Sigmoid colon (tissue), 7 donors: ENCODE data around the gene CCN2. TPM values are rescaled to one million over a fixed set of nuclear protein-coding genes. Genes with fewer than 3 reads are reported as not detected.
A peak's percentile ranks its signal among the peaks of the same experiment; 100 is the strongest.

Experiments used
- DNase-seq: peaks from one replicate; pipeline ENCODE4 v3.0.0-alpha.2; 2019
- H3K27ac ChIP-seq, 4 donors: fragments of 200-600 bp; sonication (generic); one replicate each; pipeline ENCODE4 v1.5.1; 2016 to 2019; ENCODE audit warnings: mild to moderate bottlenecking in 1 of 4
- H3K27me3 ChIP-seq, 3 donors: fragments of 200-600 bp; sonication (generic); one replicate each; pipeline ENCODE4 v1.5.1; 2019; ENCODE audit warnings: mild to moderate bottlenecking in 1 of 3
- H3K36me3 ChIP-seq, 4 donors: fragments of 200-600 bp; sonication (generic); one replicate each; pipeline ENCODE4 v1.5.1; 2016 to 2019
- H3K4me1 ChIP-seq, 4 donors: fragments of 200-600 bp; sonication (generic); one replicate each; pipeline ENCODE4 v1.5.1; 2017 to 2019
- H3K4me3 ChIP-seq, 4 donors: fragments of 200-600 bp; sonication (generic); one replicate each; pipeline ENCODE4 v1.5.1; 2017 to 2019; ENCODE audit warnings: mild to moderate bottlenecking in 2 of 4, moderate library complexity in 1 of 4
- H3K9me3 ChIP-seq, 4 donors: fragments of 200-600 bp in 3 of 4; sonication (generic) in 3 of 4; one replicate each; pipeline versions ENCODE4 v1.5.1 to v1.6.1; 2013 to 2019
- EP300 ChIP-seq, 4 donors: sonication (generic); formaldehyde crosslinking; IDR thresholded peaks; one replicate each; pipeline ENCODE4 v1.6.1; 2017; ENCODE audit warnings: antibody characterized with exemption in 4 of 4
- POLR2A ChIP-seq, 2 donors: fragments of 450-650 bp; IDR thresholded peaks; one replicate each; pipeline ENCODE4 v1.6.1; 2016; ENCODE audit warnings: antibody characterized with exemption in 2 of 2, mild to moderate bottlenecking in 2 of 2, moderate library complexity in 2 of 2
- POLR2AphosphoS5 ChIP-seq, 4 donors: sonication (generic); formaldehyde crosslinking; IDR thresholded peaks; one replicate each; pipeline ENCODE4 v1.6.1; 2017; ENCODE audit warnings: antibody characterized with exemption in 4 of 4
- WGBS, 2 donors: extraction: QIAGEN DNeasy Blood & Tissue Kit; methylation state at CpG; one replicate each; pipeline ENCODE4 v1.1.7; 2013; 5-methylcytosine and 5-hydroxymethylcytosine counted together
- intact Hi-C: fragments of 100-400 bp; cut with DNase I; formaldehyde crosslinking; loops from one replicate; pipeline ENCODE4 v1.15.1; 2023
- polyA plus RNA-seq, 3 donors: library from polyadenylated mRNA; stranded (reverse); fragments of 200-250 nt; gene quantifications; one replicate each; pipeline ENCODE4 v1.2.3, GENCODE V29; 2013
- total RNA-seq, 4 donors: library from RNA; depleted of rRNA; stranded (reverse); fragments of >200 nt; gene quantifications; one replicate each; pipeline ENCODE4 v1.1.0, GENCODE V29; 2016
- TF ChIP-seq, protein P1 (sequence below), 4 experiments: fragments of 450-650 bp in 3 of 4; fragments of 200-600 bp in 1 of 4; IDR thresholded peaks; one replicate each; pipeline ENCODE4 v1.5.1; 2016 to 2019; ENCODE audit warnings: antibody characterized with exemption in 4 of 4, mild to moderate bottlenecking in 3 of 4, moderate library complexity in 2 of 4
- donor health status: healthy with polysubstance abuse.
- donor health status: Bipolar disorder and iron deficiency.
- donor health status: healthy.

CCN2 gene
- total and polyA plus RNA-seq, 7 donors: 7.4 to 179 (median 43.5) TPM

DNA sequence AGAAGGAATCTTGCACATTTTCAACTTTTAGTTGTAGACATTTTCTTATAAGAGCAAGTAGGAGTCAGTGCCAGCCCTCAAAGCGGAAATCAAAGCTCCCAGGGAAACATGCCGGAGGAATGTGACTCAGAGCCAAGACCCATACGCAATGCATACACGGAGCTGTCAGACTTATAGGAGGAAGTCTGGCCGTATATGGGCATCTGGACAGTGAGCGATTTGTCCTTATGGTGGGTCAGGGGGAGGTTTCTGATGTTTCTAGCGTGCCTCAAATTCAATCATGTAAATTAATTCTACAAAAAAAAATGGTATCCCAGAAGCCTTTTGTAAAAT is 3.6 kb upstream of the CCN2 start:
- Histone ChIP-seq H3K27ac (peak overlapping the region; percentile 31 to 94 (median 58)), H3K9me3 (no peaks in the 10 kb centered on the region), H3K4me1 (peaks cover 0 to 38% (median 28%) of the 10 kb centered on the region in 4 donors), H3K27me3 (no peaks in the 10 kb centered on the region), H3K36me3 (no peaks in the 10 kb centered on the region), H3K4me3 (peak overlapping the region in 3 of 4 donors; percentile 13 to 24 (median 19))
- TF ChIP-seq POLR2AphosphoS5 (IDR thresholded peaks at IDR 0.05) (peak in 3 of 4 donors; percentile 58 to 65 (median 64)), EP300 (IDR thresholded peaks at IDR 0.05) (peak in 1 of 4 donors; percentile 26), POLR2A (IDR thresholded peaks at IDR 0.05) (no peak)
- TF ChIP-seq, protein P1, sequence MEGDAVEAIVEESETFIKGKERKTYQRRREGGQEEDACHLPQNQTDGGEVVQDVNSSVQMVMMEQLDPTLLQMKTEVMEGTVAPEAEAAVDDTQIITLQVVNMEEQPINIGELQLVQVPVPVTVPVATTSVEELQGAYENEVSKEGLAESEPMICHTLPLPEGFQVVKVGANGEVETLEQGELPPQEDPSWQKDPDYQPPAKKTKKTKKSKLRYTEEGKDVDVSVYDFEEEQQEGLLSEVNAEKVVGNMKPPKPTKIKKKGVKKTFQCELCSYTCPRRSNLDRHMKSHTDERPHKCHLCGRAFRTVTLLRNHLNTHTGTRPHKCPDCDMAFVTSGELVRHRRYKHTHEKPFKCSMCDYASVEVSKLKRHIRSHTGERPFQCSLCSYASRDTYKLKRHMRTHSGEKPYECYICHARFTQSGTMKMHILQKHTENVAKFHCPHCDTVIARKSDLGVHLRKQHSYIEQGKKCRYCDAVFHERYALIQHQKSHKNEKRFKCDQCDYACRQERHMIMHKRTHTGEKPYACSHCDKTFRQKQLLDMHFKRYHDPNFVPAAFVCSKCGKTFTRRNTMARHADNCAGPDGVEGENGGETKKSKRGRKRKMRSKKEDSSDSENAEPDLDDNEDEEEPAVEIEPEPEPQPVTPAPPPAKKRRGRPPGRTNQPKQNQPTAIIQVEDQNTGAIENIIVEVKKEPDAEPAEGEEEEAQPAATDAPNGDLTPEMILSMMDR (IDR thresholded peaks at IDR 0.05): no peak
- WGBS, 2 donors: 18 to 56% methylated on average over 7 of the region's 7 CpGs
- DNase-seq: peak; percentile 79
- intact Hi-C loops: loop anchor here (5.0 kb wide), 1 partner anchor 68 kb away; no protein-coding TSS in a partner anchor

DNA sequence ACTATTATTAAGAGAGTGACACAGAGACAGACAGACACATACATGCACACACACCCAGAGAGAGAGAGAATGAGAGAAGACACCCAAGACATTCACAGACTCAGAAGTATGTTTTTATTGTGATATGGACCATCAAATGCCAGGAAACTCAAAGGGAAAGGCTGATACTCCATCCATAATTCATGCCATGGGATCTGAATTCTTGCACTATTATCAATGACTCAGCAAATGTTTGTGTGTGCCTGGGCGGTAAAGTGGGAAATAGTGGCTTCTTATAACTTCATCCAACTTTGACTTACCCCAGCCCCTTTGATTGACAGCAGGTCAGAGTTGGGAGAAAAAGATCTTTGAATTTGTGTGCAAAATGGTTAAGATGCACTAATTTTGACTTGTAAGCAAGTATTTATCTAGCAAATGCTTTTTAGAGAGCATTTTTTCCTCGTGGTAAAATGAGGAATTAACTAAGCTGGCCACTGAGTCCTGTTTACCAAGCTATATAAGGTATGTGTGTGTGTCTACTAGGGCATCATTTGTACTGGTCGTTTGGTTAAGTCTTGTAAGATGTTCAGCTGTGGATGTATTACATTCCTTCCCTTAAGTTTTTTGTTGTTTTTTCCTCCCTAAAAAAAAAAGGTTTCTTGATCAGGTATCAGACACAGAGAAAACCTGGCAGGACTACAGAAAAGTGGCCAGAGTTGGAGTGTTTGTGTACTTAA is 3.0 kb upstream of the CCN2 start:
- Histone ChIP-seq H3K4me1 (peaks cover 0 to 43% (median 28%) of the 10 kb centered on the region in 4 donors), H3K27me3 (no peaks in the 10 kb centered on the region), H3K27ac (peak overlapping the region; percentile 31 to 94 (median 58)), H3K36me3 (no peaks in the 10 kb centered on the region), H3K9me3 (no peaks in the 10 kb centered on the region), H3K4me3 (peak overlapping the region in 3 of 4 donors; percentile 13 to 24 (median 19))
- TF ChIP-seq EP300 (IDR thresholded peaks at IDR 0.05) (no peak), POLR2AphosphoS5 (IDR thresholded peaks at IDR 0.05) (no peak), POLR2A (IDR thresholded peaks at IDR 0.05) (no peak)
- TF ChIP-seq, protein P1 (IDR thresholded peaks at IDR 0.05): no peak
- 20 to 29% methylated on average over 3 of the region's 3 CpGs for WGBS, 2 donors
- intact Hi-C loops: loop anchor here (5.0 kb wide), 1 partner anchor 68 kb away; no protein-coding TSS in a partner anchor
- no peak for DNase-seq

DNA sequence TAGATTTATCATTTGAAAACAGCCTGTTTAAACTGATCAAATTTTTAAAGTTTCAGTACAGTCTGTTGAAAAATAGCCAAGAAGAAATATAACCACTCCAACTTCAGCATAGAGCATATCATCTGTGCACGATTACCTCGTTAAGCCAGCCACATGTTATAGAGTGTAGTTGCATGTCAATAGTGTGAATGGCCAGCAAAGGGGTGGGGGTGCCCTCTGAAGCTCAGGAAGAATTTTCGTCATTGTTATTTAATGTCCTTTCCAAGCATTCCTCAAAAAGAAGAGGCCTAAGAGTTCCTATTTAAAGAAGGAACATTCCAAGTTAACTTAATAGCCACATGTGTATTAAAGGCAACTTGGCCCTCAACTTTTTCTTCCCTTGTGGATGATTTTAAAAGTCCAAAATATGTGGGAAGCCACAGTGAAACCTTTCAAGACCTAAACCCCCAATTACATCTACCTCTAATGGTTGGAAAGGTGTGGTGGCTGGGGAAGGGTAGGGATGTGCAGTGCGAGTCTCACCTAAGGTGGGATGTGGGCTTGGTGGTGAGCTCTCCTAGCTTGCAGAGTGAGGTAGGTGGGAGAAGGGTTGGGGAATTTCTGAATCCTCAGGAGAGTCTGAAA is 1.8 kb upstream of the CCN2 start:
- Histone ChIP-seq H3K36me3 (no peaks in the 10 kb centered on the region), H3K27ac (peak overlapping the region in 3 of 4 donors; percentile 94 to 98 (median 98)), H3K27me3 (no peaks in the 10 kb centered on the region), H3K9me3 (no peaks in the 10 kb centered on the region), H3K4me1 (peaks cover 0 to 55% (median 36%) of the 10 kb centered on the region in 4 donors), H3K4me3 (no peak overlapping the region)
- DNase-seq: no peak
- TF ChIP-seq, protein P1 (IDR thresholded peaks at IDR 0.05): no peak
- TF ChIP-seq POLR2AphosphoS5 (IDR thresholded peaks at IDR 0.05): no peak
- TF ChIP-seq POLR2A (IDR thresholded peaks at IDR 0.05): no peak
- no peak for TF ChIP-seq EP300 (IDR thresholded peaks at IDR 0.05)
- WGBS, 2 donors: 91 to 95% methylated on average over 4 of the region's 4 CpGs
- intact Hi-C loops: loop anchor here (2.0 to 5.0 kb wide), 2 partner anchors 69 to 178 kb away; no protein-coding TSS in a partner anchor

DNA sequence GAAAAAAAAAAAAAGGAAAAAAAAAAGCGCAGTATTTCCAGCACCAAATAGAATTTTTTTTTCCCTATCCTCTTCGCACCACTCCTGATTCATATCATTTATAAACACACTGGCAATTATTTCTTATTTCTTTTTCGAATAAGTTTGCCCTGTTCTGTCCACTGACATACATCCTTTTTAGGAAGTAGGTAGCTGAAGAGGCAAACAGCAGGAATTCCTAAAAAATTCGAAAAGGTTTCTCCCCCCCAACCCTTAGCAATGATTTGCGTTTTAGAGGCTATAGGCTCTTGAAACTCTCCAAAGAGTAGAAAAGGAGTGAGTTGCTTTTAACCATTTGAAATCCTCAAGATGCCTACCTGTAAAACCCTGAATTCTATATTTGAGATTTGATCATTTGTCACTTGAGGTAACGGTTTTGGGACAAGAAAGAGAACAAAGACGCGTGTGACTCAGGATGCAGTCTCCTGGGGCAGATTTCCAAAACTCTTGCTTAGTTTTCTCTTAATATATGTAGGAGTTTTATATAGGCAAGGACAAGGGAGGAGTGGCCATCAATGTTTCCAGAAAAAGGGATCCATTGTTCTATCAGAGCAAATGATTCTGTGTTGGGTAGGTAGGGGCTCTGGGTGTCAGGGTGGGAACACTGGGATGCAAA is 531 bp upstream of the CCN2 start:
- Histone ChIP-seq H3K27me3 (no peaks in the 10 kb centered on the region), H3K27ac (peak overlapping the region; percentile 94 to 98 (median 98)), H3K4me1 (peaks cover 0 to 59% (median 39%) of the 10 kb centered on the region in 4 donors), H3K9me3 (no peaks in the 10 kb centered on the region), H3K36me3 (no peaks in the 10 kb centered on the region), H3K4me3 (peak overlapping the region; percentile 54 to 93 (median 88))
- no peak for TF ChIP-seq POLR2AphosphoS5 (IDR thresholded peaks at IDR 0.05)
- TF ChIP-seq EP300 (IDR thresholded peaks at IDR 0.05): no peak
- TF ChIP-seq, protein P1 (IDR thresholded peaks at IDR 0.05): no peak
- no peak for TF ChIP-seq POLR2A (IDR thresholded peaks at IDR 0.05)
- WGBS, 2 donors: 22 to 47% methylated on average over 8 of the region's 8 CpGs
- no peak for DNase-seq
- intact Hi-C loops: loop anchor here (2.0 to 5.0 kb wide), 3 partner anchors 71 to 179 kb away; no protein-coding TSS in a partner anchor
